GM12878 (cell line): ENCODE results near the gene SSB. TPM values are rescaled to one million over a fixed set of nuclear protein-coding genes. Genes with fewer than 3 reads are reported as not detected.

Source experiments
- ATAC-seq: fragments of 200-7000 bp; cut with Tn5 transposase; 3 replicates; pipeline ENCODE4 v1.9.1; 2020; ENCODE audit warnings: mild to moderate bottlenecking, moderate library complexity
- BruUV-seq: library from RNA; stranded (reverse); fragments of 400-500 nt; replicated peaks from 2 replicates; lab custom pipeline; 2021; lab: Mats Ljungman, UMichigan
- CTCF ChIA-PET: fragments of 300-600 bp; sonication (Branson Sonifier 250); formaldehyde crosslinking; extraction: SDS; loops from one replicate; lab custom pipeline; 2021; ENCODE audit warnings: inconsistent platforms; lab: Yijun Ruan, JAX
- POLR2A ChIA-PET: fragments of 350-600 bp; formaldehyde crosslinking; extraction: SDS; loops from one replicate; lab custom pipeline; 2021; ENCODE audit warnings: inconsistent platforms; lab: Charles Lee
- RAD21 ChIA-PET: fragments of 300-600 bp; sonication (Branson Sonifier 250); formaldehyde crosslinking; loops from one replicate; lab custom pipeline; 2023; ENCODE audit warnings: antibody characterized with exemption; ENCODE audit not compliant: unreplicated experiment; lab: Charles Lee
- SMC1A ChIA-PET: fragments of 300-600 bp; sonication (Branson Sonifier 250); formaldehyde crosslinking; loops from one replicate; lab custom pipeline; 2023; ENCODE audit not compliant: unreplicated experiment, uncharacterized antibody; lab: Charles Lee
- DNase-seq: peaks from one replicate; pipeline ENCODE4 v3.0.0-alpha.2; 2011; ENCODE audit warnings: low read depth, low spot score
- FAIRE-seq: peaks from 3 replicates; lab custom pipeline; 2011; peaks lifted over from hg19 to GRCh38; lab: Jason Lieb, UNC
- H2AFZ ChIP-seq: 2 replicates; pipeline ENCODE4 v1.6.0; 2011; ENCODE audit warnings: low read depth, low read length, control low read depth; ENCODE audit not compliant: control insufficient read depth
- H3K27ac ChIP-seq: 2 replicates; pipeline ENCODE4 v1.5.1; 2011; ENCODE audit warnings: control low read depth; ENCODE audit not compliant: control insufficient read depth, insufficient read depth
- H3K27me3 ChIP-seq, 2 experiments: replicated peaks in 1 of 2; 2 replicates each; pipeline versions ENCODE4 v1.6.0 to v1.6.1; 2011; ENCODE audit warnings: low read length in 1 of 2; ENCODE audit not compliant: control insufficient read depth in 2 of 2, insufficient read depth in 2 of 2
- H3K36me3 ChIP-seq, 2 experiments: 2 replicates each; pipeline ENCODE4 v1.5.1; 2011; ENCODE audit warnings: low read length in 1 of 2; ENCODE audit not compliant: control insufficient read depth in 2 of 2, insufficient read depth in 2 of 2
- H3K4me1 ChIP-seq: 2 replicates; pipeline ENCODE4 v1.6.1; 2011; ENCODE audit warnings: mild to moderate bottlenecking, low read length, moderate library complexity, mixed read lengths; ENCODE audit not compliant: control insufficient read depth, insufficient read depth
- H3K4me2 ChIP-seq: 2 replicates; pipeline ENCODE4 v1.6.0; 2011; ENCODE audit warnings: control low read depth; ENCODE audit not compliant: control insufficient read depth, insufficient read depth
- H3K4me3 ChIP-seq: fragments of 200-600 bp; sonication (generic); 2 replicates; pipeline ENCODE4 v1.5.1; 2016
- H3K79me2 ChIP-seq: 2 replicates; pipeline ENCODE4 v1.6.0; 2011; ENCODE audit warnings: low read length; ENCODE audit not compliant: control insufficient read depth, insufficient read depth
- H3K9ac ChIP-seq: 2 replicates; pipeline ENCODE4 v1.8.0; 2011; ENCODE audit warnings: low read length, control low read depth, mixed read lengths; ENCODE audit not compliant: control insufficient read depth, insufficient read depth
- H3K9me3 ChIP-seq: replicated peaks from 3 replicates; pipeline ENCODE4 v1.5.1; 2011; ENCODE audit warnings: mild to moderate bottlenecking, low read length; ENCODE audit not compliant: control insufficient read depth, insufficient read depth
- H4K20me1 ChIP-seq: 2 replicates; pipeline ENCODE4 v1.6.0; 2011; ENCODE audit not compliant: control insufficient read depth, insufficient read depth
- DPF2 ChIP-seq: fragments of 450-650 bp; IDR thresholded peaks from 2 replicates; pipeline ENCODE4 v1.6.1; 2017; ENCODE audit warnings: mild to moderate bottlenecking
- NFIC ChIP-seq: IDR thresholded peaks from 2 replicates; pipeline ENCODE4 v1.6.1; 2012; ENCODE audit warnings: low read depth, mild to moderate bottlenecking, inconsistent platforms, low read length, moderate library complexity
- RFX5 ChIP-seq: IDR thresholded peaks from 2 replicates; pipeline ENCODE4 v1.6.1; 2011; ENCODE audit warnings: low read depth, low read length, improper control_type of control experiment
- WGBS: methylation state at CpG from one replicate; pipeline ENCODE4 v1.1.6; 2016; ENCODE audit warnings: low lambda C conversion rate; ENCODE audit not compliant: insufficient replicate concordance, insufficient coverage; ENCODE audit errors: missing lambda C conversion rate; 5-methylcytosine and 5-hydroxymethylcytosine counted together
- in situ Hi-C: fragments of 300-500 bp; cut with MboI; formaldehyde crosslinking; loops from 9 replicates; pipeline ENCODE4 v1.14.3; 2018; ENCODE audit warnings: mixed read lengths
- intact Hi-C: fragments of 100-400 bp; cut with micrococcal nuclease; formaldehyde crosslinking; loops from one replicate; pipeline ENCODE4 v1.14.2; 2022; ENCODE audit not compliant: unreplicated experiment
- polyA plus RNA-seq, 11 experiments: library from polyadenylated mRNA; depleted of rRNA in 4 of 11; unstranded in 6 of 11; stranded (reverse) in 5 of 11; fragments of >200 nt; fragmentation: Nextera tagmentation in 4 of 11; fragmentation: Illumina TruSeq in 1 of 11; extraction: Ambion mirVana in 4 of 11; extraction: Trizol in 1 of 11; gene quantifications; 1 replicate in 1 of 11; 2 replicates in 10 of 11; pipeline versions ENCODE4 v1.2.1 to v1.2.3, GENCODE V29; 2011 to 2016; ENCODE audit warnings: inconsistent platforms in 2 of 11, missing spikeins in 2 of 11, low read depth in 1 of 11
- total RNA-seq, 4 experiments: library from RNA; depleted of rRNA in 3 of 4; stranded (reverse); fragments of >200 nt in 3 of 4; fragmentation: Illumina TruSeq in 1 of 4; extraction: Trizol in 1 of 4; gene quantifications; 2 replicates each; pipeline versions ENCODE4 v1.2.1 to v1.2.3, GENCODE V29; 2013 to 2021
- TF ChIP-seq, protein P1 (sequence below): IDR thresholded peaks from 2 replicates; pipeline ENCODE4 v1.6.1; 2012; ENCODE audit warnings: improper control_type of control experiment, low read depth, low read length; ENCODE audit not compliant: insufficient replicate concordance
- TF ChIP-seq, protein P2 (sequence below): fragments of 150-350 bp; IDR thresholded peaks from 2 replicates; pipeline ENCODE4 v1.6.1; 2014; ENCODE audit warnings: mild to moderate bottlenecking, low read depth, low read length
- TF ChIP-seq, protein P3 (sequence below): fragments of 450-650 bp; IDR thresholded peaks from 2 replicates; pipeline ENCODE4 v1.6.1; 2016; ENCODE audit warnings: mild to moderate bottlenecking
- TF ChIP-seq, protein P4 (sequence below): IDR thresholded peaks from 2 replicates; pipeline ENCODE4 v1.6.1; 2011; ENCODE audit warnings: borderline replicate concordance, low read depth, mild to moderate bottlenecking, moderate library complexity, mixed read lengths, low read length; ENCODE audit not compliant: insufficient read depth; ENCODE audit errors: extremely low read length
- TF ChIP-seq, protein P5 (sequence below): fragments of 450-650 bp; IDR thresholded peaks from 2 replicates; pipeline ENCODE4 v1.6.1; 2017; ENCODE audit warnings: low read depth, mild to moderate bottlenecking, moderate library complexity

SSB gene
- total and polyA plus RNA-seq, 10 of the 15 experiments (the other 5 are each of a cell fraction or from before 2014, with no cell fraction given) = 103 to 313 (median 200) TPM

DNA sequence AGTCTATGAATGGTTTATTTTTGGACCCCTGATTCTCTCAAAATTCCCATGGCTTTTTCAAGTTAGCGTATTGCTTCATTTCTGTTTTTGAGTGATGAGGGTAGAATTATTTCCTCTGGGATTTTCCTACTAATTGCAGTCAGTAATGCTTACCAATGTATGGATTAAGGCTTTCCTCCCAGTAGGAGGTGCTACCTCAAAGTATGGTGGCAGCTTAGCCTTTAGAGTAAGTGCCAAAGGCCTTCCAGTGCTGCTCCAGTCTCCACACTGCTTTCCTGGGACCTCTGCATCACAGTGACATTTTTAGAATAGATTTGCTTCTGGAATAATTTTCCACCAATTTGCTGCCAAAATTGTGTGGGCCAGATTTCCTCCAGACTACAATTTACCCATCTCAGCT, 16.2 kb upstream of the SSB start (continued):
- TF ChIP-seq, protein P1, sequence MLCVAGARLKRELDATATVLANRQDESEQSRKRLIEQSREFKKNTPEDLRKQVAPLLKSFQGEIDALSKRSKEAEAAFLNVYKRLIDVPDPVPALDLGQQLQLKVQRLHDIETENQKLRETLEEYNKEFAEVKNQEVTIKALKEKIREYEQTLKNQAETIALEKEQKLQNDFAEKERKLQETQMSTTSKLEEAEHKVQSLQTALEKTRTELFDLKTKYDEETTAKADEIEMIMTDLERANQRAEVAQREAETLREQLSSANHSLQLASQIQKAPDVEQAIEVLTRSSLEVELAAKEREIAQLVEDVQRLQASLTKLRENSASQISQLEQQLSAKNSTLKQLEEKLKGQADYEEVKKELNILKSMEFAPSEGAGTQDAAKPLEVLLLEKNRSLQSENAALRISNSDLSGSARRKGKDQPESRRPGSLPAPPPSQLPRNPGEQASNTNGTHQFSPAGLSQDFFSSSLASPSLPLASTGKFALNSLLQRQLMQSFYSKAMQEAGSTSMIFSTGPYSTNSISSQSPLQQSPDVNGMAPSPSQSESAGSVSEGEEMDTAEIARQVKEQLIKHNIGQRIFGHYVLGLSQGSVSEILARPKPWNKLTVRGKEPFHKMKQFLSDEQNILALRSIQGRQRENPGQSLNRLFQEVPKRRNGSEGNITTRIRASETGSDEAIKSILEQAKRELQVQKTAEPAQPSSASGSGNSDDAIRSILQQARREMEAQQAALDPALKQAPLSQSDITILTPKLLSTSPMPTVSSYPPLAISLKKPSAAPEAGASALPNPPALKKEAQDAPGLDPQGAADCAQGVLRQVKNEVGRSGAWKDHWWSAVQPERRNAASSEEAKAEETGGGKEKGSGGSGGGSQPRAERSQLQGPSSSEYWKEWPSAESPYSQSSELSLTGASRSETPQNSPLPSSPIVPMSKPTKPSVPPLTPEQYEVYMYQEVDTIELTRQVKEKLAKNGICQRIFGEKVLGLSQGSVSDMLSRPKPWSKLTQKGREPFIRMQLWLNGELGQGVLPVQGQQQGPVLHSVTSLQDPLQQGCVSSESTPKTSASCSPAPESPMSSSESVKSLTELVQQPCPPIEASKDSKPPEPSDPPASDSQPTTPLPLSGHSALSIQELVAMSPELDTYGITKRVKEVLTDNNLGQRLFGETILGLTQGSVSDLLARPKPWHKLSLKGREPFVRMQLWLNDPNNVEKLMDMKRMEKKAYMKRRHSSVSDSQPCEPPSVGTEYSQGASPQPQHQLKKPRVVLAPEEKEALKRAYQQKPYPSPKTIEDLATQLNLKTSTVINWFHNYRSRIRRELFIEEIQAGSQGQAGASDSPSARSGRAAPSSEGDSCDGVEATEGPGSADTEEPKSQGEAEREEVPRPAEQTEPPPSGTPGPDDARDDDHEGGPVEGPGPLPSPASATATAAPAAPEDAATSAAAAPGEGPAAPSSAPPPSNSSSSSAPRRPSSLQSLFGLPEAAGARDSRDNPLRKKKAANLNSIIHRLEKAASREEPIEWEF = no peak

DNA sequence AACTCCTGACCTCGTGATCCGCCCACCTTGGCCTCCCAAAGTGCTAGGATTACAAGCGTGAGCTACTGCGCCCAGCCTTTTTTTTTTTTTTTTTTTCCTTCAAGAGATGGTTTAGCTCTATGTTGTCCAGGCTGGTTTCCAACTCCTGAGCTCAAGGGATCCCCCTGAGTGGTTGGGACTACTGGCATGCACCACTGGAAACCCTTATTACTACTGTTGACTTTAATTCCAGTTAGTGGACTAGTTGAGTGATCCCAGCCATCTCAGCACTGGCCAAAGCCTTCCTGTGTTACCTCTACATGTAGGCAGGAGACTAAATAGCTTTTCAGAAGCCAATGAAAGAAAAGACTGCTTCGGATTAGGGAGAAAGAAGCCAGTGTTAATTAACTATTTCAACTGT, 8.1 kb upstream of the SSB start:
- no peak for FAIRE-seq
- ChIA-PET CTCF (interaction anchor here (0.7 to 1.6 kb wide), 7 partner anchors 30 to 344 kb away, joined by 3 to 6 read pairs (median 4); no protein-coding TSS in a partner anchor), SMC1A (interaction anchor here (0.6 to 1.4 kb wide), 5 partner anchors 13 to 99 kb away, joined by 3 to 4 read pairs (median 3); no protein-coding TSS in a partner anchor), RAD21 (interaction anchor here (0.6 kb wide), 1 partner anchor 34 kb away, joined by 3 read pairs; the partner anchor contains the start of gene METTL5), POLR2A (interaction anchor here (0.7 kb wide), 2 partner anchors 10 to 13 kb away, joined by 3 to 7 read pairs; no protein-coding TSS in a partner anchor)
- Histone ChIP-seq H3K9me3 (no peaks in the 10 kb centered on the region; the same call in 2 of the 3 replicates), H4K20me1 (no peaks in the 10 kb centered on the region), H3K36me3 (no peaks in the 10 kb centered on the region), H3K4me1 (no peaks in the 10 kb centered on the region), H2AFZ (no peak overlapping the region), H3K79me2 (no peaks in the 10 kb centered on the region), H3K27ac (no peak overlapping the region), H3K4me2 (no peak overlapping the region), H3K4me3 (no peak overlapping the region), H3K27me3 (no peaks in the 10 kb centered on the region; a peak in 1 of 4 replicates), H3K9ac (no peak overlapping the region)
- intact Hi-C loops (loop anchor here (10.0 kb wide), 1 partner anchor 266 kb away; no protein-coding TSS in a partner anchor), in situ Hi-C loops (no loop called here)
- 83% methylated on average over 4 of the region's 5 CpGs for WGBS
- BruUV-seq = no TSS peak
- DNase-seq = no peak
- ATAC-seq = no peak
- TF ChIP-seq, protein P2, sequence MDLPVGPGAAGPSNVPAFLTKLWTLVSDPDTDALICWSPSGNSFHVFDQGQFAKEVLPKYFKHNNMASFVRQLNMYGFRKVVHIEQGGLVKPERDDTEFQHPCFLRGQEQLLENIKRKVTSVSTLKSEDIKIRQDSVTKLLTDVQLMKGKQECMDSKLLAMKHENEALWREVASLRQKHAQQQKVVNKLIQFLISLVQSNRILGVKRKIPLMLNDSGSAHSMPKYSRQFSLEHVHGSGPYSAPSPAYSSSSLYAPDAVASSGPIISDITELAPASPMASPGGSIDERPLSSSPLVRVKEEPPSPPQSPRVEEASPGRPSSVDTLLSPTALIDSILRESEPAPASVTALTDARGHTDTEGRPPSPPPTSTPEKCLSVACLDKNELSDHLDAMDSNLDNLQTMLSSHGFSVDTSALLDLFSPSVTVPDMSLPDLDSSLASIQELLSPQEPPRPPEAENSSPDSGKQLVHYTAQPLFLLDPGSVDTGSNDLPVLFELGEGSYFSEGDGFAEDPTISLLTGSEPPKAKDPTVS = no peak
- TF ChIP-seq, protein P3, sequence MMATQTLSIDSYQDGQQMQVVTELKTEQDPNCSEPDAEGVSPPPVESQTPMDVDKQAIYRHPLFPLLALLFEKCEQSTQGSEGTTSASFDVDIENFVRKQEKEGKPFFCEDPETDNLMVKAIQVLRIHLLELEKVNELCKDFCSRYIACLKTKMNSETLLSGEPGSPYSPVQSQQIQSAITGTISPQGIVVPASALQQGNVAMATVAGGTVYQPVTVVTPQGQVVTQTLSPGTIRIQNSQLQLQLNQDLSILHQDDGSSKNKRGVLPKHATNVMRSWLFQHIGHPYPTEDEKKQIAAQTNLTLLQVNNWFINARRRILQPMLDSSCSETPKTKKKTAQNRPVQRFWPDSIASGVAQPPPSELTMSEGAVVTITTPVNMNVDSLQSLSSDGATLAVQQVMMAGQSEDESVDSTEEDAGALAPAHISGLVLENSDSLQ = no peak
- TF ChIP-seq, protein P4, sequence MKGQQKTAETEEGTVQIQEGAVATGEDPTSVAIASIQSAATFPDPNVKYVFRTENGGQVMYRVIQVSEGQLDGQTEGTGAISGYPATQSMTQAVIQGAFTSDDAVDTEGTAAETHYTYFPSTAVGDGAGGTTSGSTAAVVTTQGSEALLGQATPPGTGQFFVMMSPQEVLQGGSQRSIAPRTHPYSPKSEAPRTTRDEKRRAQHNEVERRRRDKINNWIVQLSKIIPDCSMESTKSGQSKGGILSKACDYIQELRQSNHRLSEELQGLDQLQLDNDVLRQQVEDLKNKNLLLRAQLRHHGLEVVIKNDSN = no peak
- no peak for TF ChIP-seq RFX5
- TF ChIP-seq, protein P5, sequence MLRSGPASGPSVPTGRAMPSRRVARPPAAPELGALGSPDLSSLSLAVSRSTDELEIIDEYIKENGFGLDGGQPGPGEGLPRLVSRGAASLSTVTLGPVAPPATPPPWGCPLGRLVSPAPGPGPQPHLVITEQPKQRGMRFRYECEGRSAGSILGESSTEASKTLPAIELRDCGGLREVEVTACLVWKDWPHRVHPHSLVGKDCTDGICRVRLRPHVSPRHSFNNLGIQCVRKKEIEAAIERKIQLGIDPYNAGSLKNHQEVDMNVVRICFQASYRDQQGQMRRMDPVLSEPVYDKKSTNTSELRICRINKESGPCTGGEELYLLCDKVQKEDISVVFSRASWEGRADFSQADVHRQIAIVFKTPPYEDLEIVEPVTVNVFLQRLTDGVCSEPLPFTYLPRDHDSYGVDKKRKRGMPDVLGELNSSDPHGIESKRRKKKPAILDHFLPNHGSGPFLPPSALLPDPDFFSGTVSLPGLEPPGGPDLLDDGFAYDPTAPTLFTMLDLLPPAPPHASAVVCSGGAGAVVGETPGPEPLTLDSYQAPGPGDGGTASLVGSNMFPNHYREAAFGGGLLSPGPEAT = no peak
- TF ChIP-seq NFIC = no peak
- no peak for TF ChIP-seq DPF2
